ENCODE results near the gene OGFR.

OGFR gene

GRCh38 chr20:62816031-62816883 is 11.6 kb downstream of the OGFR start:
- Histone ChIP-seq H3K27me3 (peaks cover 12% of the 10 kb centered on the region), H3K4me1 (peaks cover 28% of the 10 kb centered on the region), H3K9me3 (no peaks in the 10 kb centered on the region), H3K36me3 (peaks cover 11% of the 10 kb centered on the region), H3K4me3 (ENCODE audit: low read depth, low read length) (peak overlapping the region; percentile 35; the same call in 1 of the 2 replicates)
- no peak for DNase-seq
- TF ChIP-seq CTCF (IDR thresholded peaks at IDR 0.05; ENCODE audit: low read depth, low read length): no peak

GRCh38 chr20:62816884-62817873 is 12.5 kb downstream of the OGFR start, which contains the start of gene COL9A3:
Gene COL9A3, plus strand, starts transcription at chr20:62817050. Its CDS starts 15 bp downstream, at chr20:62817065.
- TF ChIP-seq CTCF (IDR thresholded peaks at IDR 0.05; ENCODE audit: low read depth, low read length): no peak
- DNase-seq: no peak
- Histone ChIP-seq H3K36me3 (peaks cover 7% of the 10 kb centered on the region), H3K9me3 (no peaks in the 10 kb centered on the region), H3K27me3 (peaks cover 12% of the 10 kb centered on the region), H3K4me1 (peaks cover 28% of the 10 kb centered on the region), H3K4me3 (ENCODE audit: low read depth, low read length) (peak within 1 kb of the TSS; percentile 35; the same call in 1 of the 2 replicates)

GRCh38 chr20:62817975-62818591 is 13.4 kb downstream of the OGFR start:
- peaks cover 28% of the 10 kb centered on the region for H3K4me1 ChIP-seq

GRCh38 chr20:62818592-62819493 is 14.2 kb downstream of the OGFR start:
- Histone ChIP-seq H3K4me3 (ENCODE audit: low read depth, low read length) (peak overlapping the region; percentile 24), H3K36me3 (no peaks in the 10 kb centered on the region), H3K27me3 (peaks cover 12% of the 10 kb centered on the region), H3K9me3 (no peaks in the 10 kb centered on the region), H3K4me1 (peaks cover 28% of the 10 kb centered on the region)
- TF ChIP-seq CTCF (IDR thresholded peaks at IDR 0.05; ENCODE audit: low read depth, low read length): no peak
- DNase-seq: peak; percentile 94

More at GRCh38 chr20:62817975-62818591, 13.4 kb downstream of the OGFR start:
- no peak for TF ChIP-seq CTCF (IDR thresholded peaks at IDR 0.05; ENCODE audit: low read depth, low read length)
- no peak for DNase-seq
- no peak overlapping the region for H3K4me3 ChIP-seq (ENCODE audit: low read depth, low read length)
- no peaks in the 10 kb centered on the region for H3K9me3 ChIP-seq
- H3K36me3 ChIP-seq: no peaks in the 10 kb centered on the region
- peaks cover 12% of the 10 kb centered on the region for H3K27me3 ChIP-seq

- H3K36me3 ChIP-seq: no peaks in the 10 kb centered on the region
- no peak for DNase-seq
- H3K9me3 ChIP-seq: no peaks in the 10 kb centered on the region
- peaks cover 33% of the 10 kb centered on the region for H3K4me1 ChIP-seq
- H3K4me3 ChIP-seq (ENCODE audit: low read depth, low read length): no peak overlapping the region
- peaks cover 12% of the 10 kb centered on the region for H3K27me3 ChIP-seq
- TF ChIP-seq CTCF (IDR thresholded peaks at IDR 0.05; ENCODE audit: low read depth, low read length): no peak
Measured at GRCh38 chr20:62819494-62820174, 15.0 kb downstream of the OGFR start.
